AG09309 (cell line): ENCODE results near the gene NPHP4.

ENCODE experiments used
- DNase-seq: peaks from one replicate; pipeline ENCODE4 v3.0.0-alpha.2; 2010; ENCODE audit warnings: low read depth
- H3K4me3 ChIP-seq: 2 replicates; pipeline ENCODE4 v1.5.1; 2011; ENCODE audit warnings: mild to moderate bottlenecking, low read depth, low read length, moderate library complexity; ENCODE audit not compliant: control insufficient read depth
- CTCF ChIP-seq: IDR thresholded peaks from 2 replicates; pipeline ENCODE4 v1.5.1; 2011; ENCODE audit warnings: mild to moderate bottlenecking, low read depth, low read length, inconsistent platforms; ENCODE audit not compliant: insufficient read depth, control insufficient read depth; ENCODE audit errors: missing control alignments

NPHP4 gene

GRCh38 chr1:5827516-5827915, 164.7 kb downstream of the NPHP4 start:
- H3K4me3 ChIP-seq, result no peak overlapping the region
- DNase-seq, result no peak
- TF ChIP-seq CTCF, result no peak

GRCh38 chr1:5826601-5827000, 165.6 kb downstream of the NPHP4 start:
- no peak for DNase-seq
- TF ChIP-seq CTCF, result no peak
- H3K4me3 ChIP-seq, result no peak overlapping the region

GRCh38 chr1:5822726-5823125, 169.5 kb downstream of the NPHP4 start:
- TF ChIP-seq CTCF, result no peak
- no peak for DNase-seq
- no peak overlapping the region for H3K4me3 ChIP-seq

GRCh38 chr1:5822266-5822665, 170.0 kb downstream of the NPHP4 start:
- no peak for TF ChIP-seq CTCF
- H3K4me3 ChIP-seq, result no peak overlapping the region
- no peak for DNase-seq

GRCh38 chr1:5821540-5822176, 170.6 kb downstream of the NPHP4 start:
- no peak for TF ChIP-seq CTCF
- DNase-seq, result no peak
- no peak overlapping the region for H3K4me3 ChIP-seq

GRCh38 chr1:5820026-5820421, 172.2 kb downstream of the NPHP4 start:
- no peak for DNase-seq
- no peak for TF ChIP-seq CTCF
- no peak overlapping the region for H3K4me3 ChIP-seq
